ENCODE data around the gene RFX5. TPM values are rescaled to one million over a fixed set of nuclear protein-coding genes. Genes with fewer than 3 reads are reported as not detected.
"Not testable (repeated sequence)": the region's sequence is repeated elsewhere in the genome, so short reads cannot be mapped to it uniquely, and the experiment has no call there.

RFX5 gene
- total RNA-seq, 2 donors from 2014 or later, result 25.5 to 27.2 TPM

- intact Hi-C loops (cut with DNase I), result no loop called here
- H3K9me3 ChIP-seq, result no peaks in the 10 kb centered on the region
- H3K27me3 ChIP-seq (replicated peaks; ENCODE audit: insufficient read depth), result no peaks in the 10 kb centered on the region
- H3K4me3 ChIP-seq, result no peak overlapping the region
- no peak for DNase-seq (ENCODE audit: low spot score)
- no peak overlapping the region for H3K27ac ChIP-seq
- no peaks in the 10 kb centered on the region for H3K4me1 ChIP-seq (replicated peaks)
- no peak for TF ChIP-seq POLR2A (IDR thresholded peaks at IDR 0.05)
- TF ChIP-seq POLR2AphosphoS5 (IDR thresholded peaks at IDR 0.05), result no peak
- no peak for TF ChIP-seq CTCF (IDR thresholded peaks at IDR 0.05)
- no peaks in the 10 kb centered on the region for H3K36me3 ChIP-seq
Observed at GRCh38 chr1:151361883-151362282, 14.8 kb upstream of the RFX5 start.

GRCh38 chr1:151356696-151357095 lies 9.6 kb upstream of the RFX5 start:
- Histone ChIP-seq H3K4me3 (no peak overlapping the region), H3K4me1 (replicated peaks) (no peaks in the 10 kb centered on the region), H3K27me3 (replicated peaks; ENCODE audit: insufficient read depth) (no peaks in the 10 kb centered on the region), H3K27ac (no peak overlapping the region), H3K9me3 (no peaks in the 10 kb centered on the region), H3K36me3 (no peaks in the 10 kb centered on the region)
- no peak for TF ChIP-seq POLR2A (IDR thresholded peaks at IDR 0.05)
- no peak for TF ChIP-seq POLR2AphosphoS5 (IDR thresholded peaks at IDR 0.05)
- TF ChIP-seq CTCF (IDR thresholded peaks at IDR 0.05), result no peak
- WGBS, result 78% methylated on average over 2 of the region's 2 CpGs
- intact Hi-C loops (cut with DNase I), result no loop called here
- DNase-seq (ENCODE audit: low spot score), result no peak

- Histone ChIP-seq H3K9me3 (no peaks in the 10 kb centered on the region), H3K4me1 (replicated peaks) (no peaks in the 10 kb centered on the region), H3K27ac (no peak overlapping the region), H3K4me3 (no peak overlapping the region), H3K36me3 (no peaks in the 10 kb centered on the region), H3K27me3 (replicated peaks; ENCODE audit: insufficient read depth) (no peaks in the 10 kb centered on the region)
- TF ChIP-seq POLR2AphosphoS5 (IDR thresholded peaks at IDR 0.05) (no peak), POLR2A (IDR thresholded peaks at IDR 0.05) (no peak), CTCF (IDR thresholded peaks at IDR 0.05) (no peak)
- DNase-seq (ENCODE audit: low spot score), result no peak
- 90% methylated on average over 6 of the region's 6 CpGs for WGBS
- intact Hi-C loops (cut with DNase I), result no loop called here
Observed at GRCh38 chr1:151352021-151352718, 5.1 kb upstream of the RFX5 start.

GRCh38 chr1:151350323-151350722 lies 3.3 kb upstream of the RFX5 start:
- H3K36me3 ChIP-seq; intact Hi-C loops (cut with DNase I); H3K4me3 ChIP-seq; H3K27me3 ChIP-seq (replicated peaks; ENCODE audit: insufficient read depth); H3K27ac ChIP-seq; H3K9me3 ChIP-seq; H3K4me1 ChIP-seq (replicated peaks); DNase-seq (ENCODE audit: low spot score): not testable (repeated sequence)
- 54% methylated on average over 9 of the region's 9 CpGs for WGBS

- TF ChIP-seq POLR2A (IDR thresholded peaks at IDR 0.05), result no peak
- TF ChIP-seq CTCF (IDR thresholded peaks at IDR 0.05), result no peak
- TF ChIP-seq POLR2AphosphoS5 (IDR thresholded peaks at IDR 0.05), result no peak
Observed at GRCh38 chr1:151347523-151348246, 633 bp upstream of the RFX5 start.

More at GRCh38 chr1:151347523-151348246, 633 bp upstream of the RFX5 start:
- H3K4me3 ChIP-seq, result peak overlapping the region; percentile 54 to 59
- no peaks in the 10 kb centered on the region for H3K36me3 ChIP-seq
- DNase-seq (ENCODE audit: low spot score), result no peak
- intact Hi-C loops (cut with DNase I), result loop anchor here (1.0 kb wide), 1 partner anchor 52 kb away; the partner anchor contains the start of gene PSMB4
- no peaks in the 10 kb centered on the region for H3K9me3 ChIP-seq
- no peaks in the 10 kb centered on the region for H3K27me3 ChIP-seq (replicated peaks; ENCODE audit: insufficient read depth)
- 32% methylated on average over 12 of the region's 12 CpGs for WGBS
- H3K27ac ChIP-seq, result peak overlapping the region; percentile 80 to 87
- H3K4me1 ChIP-seq (replicated peaks), result peaks cover 4% of the 10 kb centered on the region

Measured in prostate gland (tissue), 2 donors.